ENCODE data around the gene CDH23. TPM values are rescaled to one million over a fixed set of nuclear protein-coding genes. Genes with fewer than 3 reads are reported as not detected.

Gene CDH23
- total and polyA plus RNA-seq, 9 of the 15 experiments (the other 6 are each of a cell fraction or from before 2014, with no cell fraction given) = 0.18 to 1.2 (median 0.47) TPM

DNA sequence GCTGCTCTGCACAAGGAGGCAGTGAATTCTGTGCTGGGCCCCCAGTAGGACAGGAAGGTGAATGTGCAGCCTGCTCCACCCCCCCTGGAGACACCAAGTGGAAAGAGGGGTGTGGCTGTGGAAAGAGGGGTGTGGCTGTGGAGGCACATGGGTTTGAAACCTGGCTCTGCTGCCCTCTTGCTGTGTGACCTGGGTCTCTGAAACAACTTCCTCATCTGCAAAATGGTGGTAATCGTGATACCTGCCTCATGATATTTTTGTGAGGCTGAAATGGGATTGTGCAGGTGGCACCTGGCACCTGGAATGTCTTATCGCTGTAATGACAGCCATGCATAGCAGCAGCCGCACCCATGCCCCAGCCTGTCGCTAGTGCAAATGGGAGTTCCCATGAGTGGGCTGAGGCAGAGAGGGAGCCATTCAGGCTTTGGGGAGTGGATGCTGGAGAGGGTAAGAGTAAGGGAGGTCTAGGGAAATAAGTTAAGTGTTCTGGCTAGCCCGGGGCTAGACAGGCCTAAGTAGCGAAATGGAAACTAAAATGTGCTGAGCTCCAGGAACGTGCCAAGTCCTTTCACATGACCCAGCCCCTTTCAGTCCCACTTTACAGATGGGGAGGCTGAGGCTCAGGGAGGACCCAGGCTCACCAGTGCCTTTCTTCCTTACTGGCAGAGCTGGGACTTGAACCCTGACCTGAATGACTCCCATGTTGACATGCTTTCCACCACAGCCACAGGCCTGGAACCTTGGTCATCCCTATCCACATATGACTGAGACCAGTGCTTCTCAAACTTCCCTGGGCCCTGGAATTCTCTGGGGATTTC lies 287.8 kb downstream of the CDH23 start (continued):
- TF ChIP-seq, protein P1, sequence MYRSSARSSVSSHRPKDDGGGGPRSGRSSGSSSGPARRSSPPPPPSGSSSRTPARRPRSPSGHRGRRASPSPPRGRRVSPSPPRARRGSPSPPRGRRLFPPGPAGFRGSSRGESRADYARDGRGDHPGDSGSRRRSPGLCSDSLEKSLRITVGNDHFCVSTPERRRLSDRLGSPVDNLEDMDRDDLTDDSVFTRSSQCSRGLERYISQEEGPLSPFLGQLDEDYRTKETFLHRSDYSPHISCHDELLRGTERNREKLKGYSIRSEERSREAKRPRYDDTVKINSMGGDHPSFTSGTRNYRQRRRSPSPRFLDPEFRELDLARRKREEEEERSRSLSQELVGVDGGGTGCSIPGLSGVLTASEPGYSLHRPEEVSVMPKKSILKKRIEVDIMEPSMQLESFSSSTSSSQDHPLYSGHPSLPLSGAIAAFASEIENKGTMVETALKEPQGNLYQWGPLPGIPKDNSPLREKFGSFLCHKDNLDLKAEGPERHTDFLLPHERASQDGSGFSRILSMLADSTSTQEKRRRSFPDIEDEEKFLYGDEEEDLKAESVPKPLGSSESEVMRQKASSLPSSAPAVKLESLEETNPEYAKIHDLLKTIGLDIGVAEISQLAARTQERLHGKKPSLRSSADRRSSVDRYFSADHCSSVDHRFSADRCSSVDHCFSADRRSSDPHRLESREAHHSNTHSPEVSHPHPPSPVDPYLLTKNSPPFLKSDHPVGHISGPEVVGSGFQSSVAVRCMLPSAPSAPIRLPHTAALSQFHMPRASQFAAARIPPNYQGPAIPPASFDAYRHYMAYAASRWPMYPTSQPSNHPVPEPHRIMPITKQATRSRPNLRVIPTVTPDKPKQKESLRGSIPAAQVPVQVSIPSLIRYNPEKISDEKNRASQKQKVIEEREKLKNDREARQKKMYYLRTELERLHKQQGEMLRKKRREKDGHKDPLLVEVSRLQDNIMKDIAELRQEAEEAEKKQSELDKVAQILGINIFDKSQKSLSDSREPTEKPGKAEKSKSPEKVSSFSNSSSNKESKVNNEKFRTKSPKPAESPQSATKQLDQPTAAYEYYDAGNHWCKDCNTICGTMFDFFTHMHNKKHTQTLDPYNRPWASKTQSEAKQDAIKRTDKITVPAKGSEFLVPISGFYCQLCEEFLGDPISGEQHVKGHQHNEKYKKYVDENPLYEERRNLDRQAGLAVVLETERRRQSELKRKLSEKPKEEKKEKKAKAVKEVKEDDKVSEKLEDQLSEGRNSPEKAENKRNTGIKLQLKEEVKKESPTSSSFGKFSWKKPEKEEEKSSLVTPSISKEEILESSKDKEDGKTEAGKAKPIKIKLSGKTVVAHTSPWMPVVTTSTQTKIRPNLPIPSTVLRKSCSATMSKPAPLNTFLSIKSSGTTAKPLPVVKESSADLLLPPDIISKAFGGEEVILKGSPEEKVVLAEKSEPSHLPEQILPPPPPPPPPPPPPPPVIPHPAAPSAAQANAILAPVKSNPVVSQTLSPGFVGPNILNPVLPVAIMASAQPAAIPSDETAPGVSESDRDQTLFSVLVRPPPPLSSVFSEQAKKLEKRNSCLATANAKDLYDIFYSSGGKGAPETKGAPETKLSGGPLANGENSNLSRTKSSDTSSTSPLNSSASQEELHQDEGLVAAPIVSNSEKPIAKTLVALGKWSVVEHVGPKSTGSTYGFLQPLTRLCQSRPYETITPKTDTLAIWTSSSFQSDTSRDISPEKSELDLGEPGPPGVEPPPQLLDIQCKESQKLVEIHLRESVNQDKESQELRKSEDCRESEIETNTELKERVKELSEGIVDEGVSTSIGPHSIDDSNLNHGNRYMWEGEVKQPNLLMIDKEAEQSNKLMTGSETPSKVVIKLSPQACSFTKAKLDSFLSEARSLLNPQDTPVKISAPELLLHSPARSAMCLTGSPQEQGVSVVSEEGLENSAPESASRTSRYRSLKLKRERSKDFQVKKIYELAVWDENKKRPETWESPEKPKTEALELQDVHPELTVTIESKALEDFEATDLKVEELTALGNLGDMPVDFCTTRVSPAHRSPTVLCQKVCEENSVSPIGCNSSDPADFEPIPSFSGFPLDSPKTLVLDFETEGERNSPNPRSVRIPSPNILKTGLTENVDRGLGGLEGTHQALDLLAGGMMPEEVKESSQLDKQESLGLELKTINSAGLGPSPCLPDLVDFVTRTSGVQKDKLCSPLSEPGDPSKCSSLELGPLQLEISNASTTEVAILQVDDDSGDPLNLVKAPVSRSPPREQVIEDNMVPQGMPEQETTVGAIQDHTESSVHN (IDR thresholded peaks at IDR 0.05; ENCODE audit: borderline replicate concordance in 1 of 2, low read depth in 1 of 2) = no peak
- TF ChIP-seq SRSF7 (optimal IDR thresholded peaks at IDR 0.05; ENCODE audit: low read depth, low read length) (no peak), SMARCA5 (IDR thresholded peaks at IDR 0.05) (peak; percentile 37; the same call in 1 of the 2 replicates), STAG1 (CRISPR knock-in tag; IDR thresholded peaks at IDR 0.05; ENCODE audit: borderline replicate concordance) (0 out of 2 replicates have a peak, but pooled peaks have one; percentile 3), NR3C1 (CRISPR knock-in tag; IDR thresholded peaks at IDR 0.05) (no peak), ZNF584 (CRISPR knock-in tag; IDR thresholded peaks at IDR 0.05; ENCODE audit: low read depth) (no peak), NUFIP1 (IDR thresholded peaks at IDR 0.05; ENCODE audit: partially characterized antibody) (no peak), SMARCB1 (IDR thresholded peaks at IDR 0.05; ENCODE audit: insufficient read length, low read depth) (no peak), CBX3 (IDR thresholded peaks at IDR 0.05; ENCODE audit: borderline replicate concordance in 1 of 2, low read length in 2 of 2) (no peak), ASH1L (IDR thresholded peaks at IDR 0.05; ENCODE audit: borderline replicate concordance, low read depth, partially characterized antibody) (no peak), SOX6 (IDR thresholded peaks at IDR 0.05) (peak; percentile 22; the same call in 1 of the 2 replicates), SMARCE1 (IDR thresholded peaks at IDR 0.05) (no peak)
- TF ChIP-seq, protein P2, sequence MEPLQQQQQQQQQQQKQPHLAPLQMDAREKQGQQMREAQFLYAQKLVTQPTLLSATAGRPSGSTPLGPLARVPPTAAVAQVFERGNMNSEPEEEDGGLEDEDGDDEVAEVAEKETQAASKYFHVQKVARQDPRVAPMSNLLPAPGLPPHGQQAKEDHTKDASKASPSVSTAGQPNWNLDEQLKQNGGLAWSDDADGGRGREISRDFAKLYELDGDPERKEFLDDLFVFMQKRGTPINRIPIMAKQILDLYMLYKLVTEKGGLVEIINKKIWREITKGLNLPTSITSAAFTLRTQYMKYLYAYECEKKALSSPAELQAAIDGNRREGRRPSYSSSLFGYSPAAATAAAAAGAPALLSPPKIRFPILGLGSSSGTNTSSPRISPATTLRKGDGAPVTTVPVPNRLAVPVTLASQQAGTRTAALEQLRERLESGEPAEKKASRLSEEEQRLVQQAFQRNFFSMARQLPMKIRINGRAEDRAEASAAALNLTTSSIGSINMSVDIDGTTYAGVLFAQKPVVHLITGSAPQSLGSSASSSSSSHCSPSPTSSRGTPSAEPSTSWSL (CRISPR knock-in tag; IDR thresholded peaks at IDR 0.05; ENCODE audit: borderline replicate concordance) = no peak
- TF ChIP-seq, protein P3, sequence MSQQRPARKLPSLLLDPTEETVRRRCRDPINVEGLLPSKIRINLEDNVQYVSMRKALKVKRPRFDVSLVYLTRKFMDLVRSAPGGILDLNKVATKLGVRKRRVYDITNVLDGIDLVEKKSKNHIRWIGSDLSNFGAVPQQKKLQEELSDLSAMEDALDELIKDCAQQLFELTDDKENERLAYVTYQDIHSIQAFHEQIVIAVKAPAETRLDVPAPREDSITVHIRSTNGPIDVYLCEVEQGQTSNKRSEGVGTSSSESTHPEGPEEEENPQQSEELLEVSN (IDR thresholded peaks at IDR 0.05; ENCODE audit: borderline replicate concordance in 1 of 2, extremely low read depth in 1 of 2, insufficient read depth in 1 of 2, insufficient read length in 1 of 2, low read depth in 1 of 2, low read length in 1 of 2, poor library complexity in 1 of 2, severe bottlenecking in 1 of 2) = peak in 1 of 2 experiments; percentile 35
